ENCODE results near the gene CASP8. TPM values are rescaled to one million over a fixed set of nuclear protein-coding genes. Genes with fewer than 3 reads are reported as not detected.

The CASP8 gene
- total and polyA plus RNA-seq, 2 of the 8 experiments (the other 6 are each of a cell fraction or from before 2014, with no cell fraction given), result 2.3 to 3.6 TPM

GRCh38 chr2:201269764-201270163 lies 9.4 kb downstream of the CASP8 start:
- Histone ChIP-seq H4K8ac (ENCODE audit: extremely low read depth, insufficient read depth, low read length) (no peak overlapping the region), H3K14ac (ENCODE audit: insufficient read length) (no peak overlapping the region), H4K20me1 (replicated peaks in 1 of 2; ENCODE audit: control insufficient read depth in 1 of 2, insufficient read depth in 2 of 2, low read length in 2 of 2) (no peaks in the 10 kb centered on the region), H2BK12ac (ENCODE audit: low read depth, low read length) (no peak overlapping the region), H2BK5ac (ENCODE audit: low read depth, low read length) (no peak overlapping the region), H3K4ac (replicated peaks; ENCODE audit: insufficient read length, low read depth, low read length) (no peak overlapping the region), H3K79me2 (ENCODE audit: control insufficient read depth in 1 of 2, insufficient read depth in 2 of 2, low read length in 2 of 2) (no peaks in the 10 kb centered on the region), H3K56ac (replicated peaks; ENCODE audit: insufficient read length, low read depth, low read length) (no peak overlapping the region), H3K18ac (ENCODE audit: extremely low read depth, low read length) (no peak overlapping the region), H2BK15ac (ENCODE audit: low read length) (no peak overlapping the region), H3K9me3 (ENCODE audit: insufficient read depth in 2 of 2, low read depth in 1 of 2, low read length in 1 of 2) (no peaks in the 10 kb centered on the region), H3K79me1 (ENCODE audit: low read depth, low read length) (no peaks in the 10 kb centered on the region), H4K91ac (replicated peaks; ENCODE audit: insufficient read length, low read length) (no peak overlapping the region), H3K9ac (replicated peaks in 1 of 4; ENCODE audit: extremely low read depth in 1 of 4, low read depth in 3 of 4, low read length in 3 of 4) (no peak overlapping the region), H3K4me1 (replicated peaks in 1 of 4; ENCODE audit: control insufficient read depth in 3 of 4, insufficient read depth in 4 of 4, low read length in 3 of 4) (no peaks in the 10 kb centered on the region), H3K27me3 (replicated peaks in 1 of 4; ENCODE audit: control insufficient read depth in 3 of 4, extremely low read depth in 1 of 4, insufficient read depth in 3 of 4, low read length in 3 of 4) (no peaks in the 10 kb centered on the region), H3K23ac (ENCODE audit: insufficient read length) (no peak overlapping the region), H3K23me2 (ENCODE audit: low read depth, low read length) (no peaks in the 10 kb centered on the region), H4K5ac (ENCODE audit: insufficient read length, low read depth, low read length) (no peak overlapping the region), H3K4me2 (ENCODE audit: insufficient read depth in 1 of 2, low read depth in 2 of 2, low read length in 2 of 2) (no peak overlapping the region), H3K27ac (ENCODE audit: low read depth, low read length) (no peak overlapping the region), H3K4me3 (ENCODE audit: extremely low read depth in 1 of 4, insufficient read depth in 2 of 4, low read depth in 3 of 4, low read length in 4 of 4) (no peak overlapping the region), H2BK20ac (ENCODE audit: low read length) (no peak overlapping the region), H3K36me3 (ENCODE audit: control insufficient read depth in 2 of 4, insufficient read depth in 4 of 4, low read length in 3 of 4) (no peaks in the 10 kb centered on the region), H2AFZ (ENCODE audit: low read length) (no peak overlapping the region), H2BK120ac (replicated peaks; ENCODE audit: low read depth, low read length) (no peak overlapping the region), H2AK5ac (ENCODE audit: low read depth, low read length) (no peak overlapping the region)
- DNase-seq (ENCODE audit: low read depth in 1 of 2, low spot score in 2 of 2), result no peak
- CTCF ChIA-PET (ENCODE audit: partially characterized antibody), result interaction anchor here (0.6 to 1.5 kb wide), 7 partner anchors 16 to 170 kb away, joined by 3 to 5 read pairs (median 3); no protein-coding TSS in a partner anchor
- TF ChIP-seq JUND (IDR thresholded peaks at IDR 0.05; ENCODE audit: low read length), result no peak
- POLR2A ChIA-PET (ENCODE audit: partially characterized antibody), result no interaction called here
- no peak for FAIRE-seq
- WGBS, 2 experiments (ENCODE audit: extremely low coverage in 1 of 2, insufficient coverage in 1 of 2, insufficient read length in 1 of 2, insufficient replicate concordance in 2 of 2, low coverage in 1 of 2, low lambda C conversion rate in 2 of 2, missing lambda C conversion rate in 1 of 2), result 91% methylated on average over 2 of the region's 2 CpGs; no CpG with 5 or more reads in 1 of the 2 experiments
